ENCODE measurements around the gene ARID5B. TPM values are rescaled to one million over a fixed set of nuclear protein-coding genes. Genes with fewer than 3 reads are reported as not detected.

Gene ARID5B
- total RNA-seq, 4 donors from 2014 or later = 7.6 to 36.3 (median 21.2) TPM

- Histone ChIP-seq H3K4me3 (replicated peaks in 1 of 3) (no peak overlapping the region), H3K4me1 (peaks cover 0 to 3% of the 10 kb centered on the region in 2 donors), H3K27me3 (no peaks in the 10 kb centered on the region), H3K36me3 (no peaks in the 10 kb centered on the region), H3K27ac (no peak overlapping the region), H3K9me3 (no peaks in the 10 kb centered on the region)
- WGBS, 2 donors = 80 to 88% methylated on average over 3 of the region's 3 CpGs
- DNase-seq = no peak
- intact Hi-C loops (cut with DNase I) = no loop called here
- TF ChIP-seq CTCF (IDR thresholded peaks at IDR 0.05) (no peak), POLR2A (IDR thresholded peaks at IDR 0.05) (no peak)
Observed at GRCh38 chr10:61987537-61987936, 86.0 kb downstream of the ARID5B start.

DNA sequence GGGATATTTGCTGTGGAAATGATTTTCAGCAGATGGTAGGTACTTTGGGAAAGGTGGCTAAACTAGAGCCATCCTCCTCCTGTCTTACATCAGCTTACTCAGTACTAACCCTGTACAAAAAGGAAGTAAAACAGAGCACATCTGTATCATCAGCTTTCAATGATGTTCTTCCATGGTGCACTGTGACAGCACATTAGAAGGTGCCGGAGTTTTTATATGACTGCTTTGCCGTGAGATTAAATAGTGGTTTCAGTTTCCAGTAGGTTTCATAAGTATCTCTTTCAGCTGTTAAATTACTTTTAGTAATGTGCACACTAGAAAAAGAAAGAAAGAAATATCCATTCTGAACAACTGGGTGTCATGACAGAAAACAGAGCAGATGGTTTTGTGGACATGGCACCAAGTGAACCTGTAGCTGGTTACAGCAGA, 86.5 kb downstream of the ARID5B start:
- Histone ChIP-seq H3K9me3 (no peaks in the 10 kb centered on the region), H3K36me3 (no peaks in the 10 kb centered on the region), H3K4me3 (replicated peaks in 1 of 3) (no peak overlapping the region), H3K4me1 (peaks cover 0 to 3% of the 10 kb centered on the region in 2 donors), H3K27ac (no peak overlapping the region), H3K27me3 (no peaks in the 10 kb centered on the region)
- intact Hi-C loops (cut with DNase I) = no loop called here
- no peak for TF ChIP-seq POLR2A (IDR thresholded peaks at IDR 0.05)
- no peak for TF ChIP-seq CTCF (IDR thresholded peaks at IDR 0.05)
- DNase-seq = no peak
- WGBS, 2 donors = 71 to 72% methylated on average over 2 of the region's 2 CpGs

- H3K27ac ChIP-seq = no peak overlapping the region
- H3K9me3 ChIP-seq = no peaks in the 10 kb centered on the region
- intact Hi-C loops (cut with DNase I) = no loop called here
- H3K27me3 ChIP-seq = no peaks in the 10 kb centered on the region
- H3K36me3 ChIP-seq = no peaks in the 10 kb centered on the region
- no peak for TF ChIP-seq CTCF (IDR thresholded peaks at IDR 0.05)
- TF ChIP-seq POLR2A (IDR thresholded peaks at IDR 0.05) = no peak
- H3K4me1 ChIP-seq = peaks cover 0 to 3% of the 10 kb centered on the region in 2 donors
- no peak for DNase-seq
- no peak overlapping the region for H3K4me3 ChIP-seq (replicated peaks in 1 of 3)
- 89 to 91% methylated on average over 4 of the region's 4 CpGs for WGBS, 2 donors
Observed at GRCh38 chr10:61989995-61990760, 88.7 kb downstream of the ARID5B start.

DNA sequence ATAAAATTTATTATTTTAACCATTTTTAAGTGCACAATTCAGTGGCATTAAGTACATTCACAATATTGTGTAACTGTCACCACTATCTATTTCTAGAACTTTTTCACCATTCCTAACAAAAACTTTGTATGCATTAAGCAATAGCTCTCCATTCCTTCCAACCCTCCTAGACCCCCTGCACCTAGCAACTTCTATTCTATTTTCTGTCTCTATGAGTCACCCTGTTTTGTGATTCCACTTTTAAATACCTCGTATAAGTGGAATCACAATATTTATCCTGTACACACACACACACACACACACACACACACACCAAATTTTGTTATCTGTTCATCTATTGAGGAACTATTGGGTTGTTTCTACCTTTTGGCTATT, 89.2 kb downstream of the ARID5B start:
- intact Hi-C loops (cut with DNase I) = no loop called here
- Histone ChIP-seq H3K27ac (no peak overlapping the region), H3K27me3 (no peaks in the 10 kb centered on the region), H3K4me3 (replicated peaks in 1 of 3) (no peak overlapping the region), H3K4me1 (peaks cover 0 to 3% of the 10 kb centered on the region in 2 donors), H3K9me3 (no peaks in the 10 kb centered on the region), H3K36me3 (no peaks in the 10 kb centered on the region)
- 79 to 80% methylated on average over 1 of the region's 1 CpG for WGBS, 2 donors
- no peak for DNase-seq
- TF ChIP-seq POLR2A (IDR thresholded peaks at IDR 0.05) (no peak), CTCF (IDR thresholded peaks at IDR 0.05) (no peak)

- Histone ChIP-seq H3K9me3 (no peaks in the 10 kb centered on the region), H3K27ac (no peak overlapping the region), H3K4me3 (replicated peaks in 1 of 3) (no peak overlapping the region), H3K36me3 (no peaks in the 10 kb centered on the region), H3K4me1 (peaks cover 0 to 3% of the 10 kb centered on the region in 2 donors), H3K27me3 (no peaks in the 10 kb centered on the region)
- TF ChIP-seq POLR2A (IDR thresholded peaks at IDR 0.05) (no peak), CTCF (IDR thresholded peaks at IDR 0.05) (no peak)
- no peak for DNase-seq
- intact Hi-C loops (cut with DNase I) = no loop called here
Observed at GRCh38 chr10:61991166-61991565, 89.7 kb downstream of the ARID5B start.
